Transverse colon (tissue), 4 donors: Measurements from ENCODE around the gene ANKRD40CL. TPM values are rescaled to one million over a fixed set of nuclear protein-coding genes. Genes with fewer than 3 reads are reported as not detected.

ENCODE experiments used
- DNase-seq: peaks from one replicate; pipeline ENCODE4 v3.0.0-alpha.2; 2019
- H3K27ac ChIP-seq, 4 donors: fragments of 200-600 bp; sonication (generic); 2 replicates each; pipeline ENCODE4 v1.5.1; 2016 to 2018; ENCODE audit warnings: inconsistent platforms in 4 of 4
- H3K27me3 ChIP-seq: fragments of 200-600 bp; sonication (generic); 2 replicates; pipeline ENCODE4 v1.5.1; 2017; ENCODE audit warnings: inconsistent platforms
- H3K36me3 ChIP-seq, 4 donors: fragments of 200-600 bp; sonication (generic); 2 replicates each; pipeline ENCODE4 v1.5.1; 2017 to 2019; ENCODE audit warnings: inconsistent platforms in 4 of 4
- H3K4me1 ChIP-seq, 4 donors: fragments of 200-600 bp; sonication (generic); 2 replicates each; pipeline ENCODE4 v1.5.1; 2017 to 2020; ENCODE audit warnings: inconsistent platforms in 4 of 4
- H3K4me3 ChIP-seq, 4 donors: fragments of 200-600 bp; sonication (generic); 1 replicate in 1 of 4; 2 replicates in 3 of 4; pipeline versions ENCODE4 v1.5.1 to v1.6.1; 2017 to 2019; ENCODE audit warnings: inconsistent platforms in 4 of 4
- H3K9me3 ChIP-seq, 2 donors: fragments of 200-600 bp; sonication (generic); 2 replicates each; pipeline ENCODE4 v1.5.1; 2017 to 2019; ENCODE audit warnings: inconsistent platforms in 2 of 2
- CTCF ChIP-seq, 5 experiments: fragments of 200-600 bp in 3 of 5; fragments of 450-650 bp in 2 of 5; sonication (generic) in 3 of 5; IDR thresholded peaks; 1 replicate in 2 of 5; 2 replicates in 3 of 5; pipeline ENCODE4 v1.5.1; 2016 to 2017; ENCODE audit warnings: antibody characterized with exemption in 5 of 5, inconsistent platforms in 3 of 5, mild to moderate bottlenecking in 2 of 5, moderate library complexity in 1 of 5
- EP300 ChIP-seq: sonication (generic); formaldehyde crosslinking; IDR thresholded peaks from one replicate; pipeline ENCODE4 v1.6.1; 2017; ENCODE audit warnings: antibody characterized with exemption, low read depth
- POLR2A ChIP-seq: fragments of 450-650 bp; IDR thresholded peaks from one replicate; pipeline ENCODE4 v1.6.1; 2016; ENCODE audit warnings: antibody characterized with exemption, mild to moderate bottlenecking, moderate library complexity
- POLR2AphosphoS5 ChIP-seq, 3 donors: sonication (generic); formaldehyde crosslinking; IDR thresholded peaks; one replicate each; pipeline ENCODE4 v1.6.1; 2016; ENCODE audit warnings: antibody characterized with exemption in 3 of 3
- WGBS, 2 donors: methylation state at CpG; one replicate each; pipeline ENCODE4 v1.1.5; 2018; ENCODE audit warnings: low coverage in 1 of 2; 5-methylcytosine and 5-hydroxymethylcytosine counted together
- in situ Hi-C, 4 donors: fragments of 200-750 bp; cut with MboI; loops; one replicate each; pipeline versions ENCODE4 v1.15.0 to v1.15.1; 2017; ENCODE audit warnings: low sequenced_read_pairs in 3 of 4, low pct_ligation_motif_present in 1 of 4, low pct_unique_long_range_greater_than_20kb in 1 of 4
- intact Hi-C: fragments of 100-400 bp; cut with DNase I; formaldehyde crosslinking; loops from one replicate; pipeline ENCODE4 v1.15.1; 2023; ENCODE audit warnings: low total_unique reads
- total RNA-seq, 4 donors: library from RNA; depleted of rRNA; stranded (reverse); fragments of >200 nt; gene quantifications; one replicate each; pipeline ENCODE4 v1.1.0, GENCODE V29; 2016

Gene ANKRD40CL
- total RNA-seq, 4 donors from 2014 or later, result 40.8 to 86.0 (median 74.9) TPM

DNA sequence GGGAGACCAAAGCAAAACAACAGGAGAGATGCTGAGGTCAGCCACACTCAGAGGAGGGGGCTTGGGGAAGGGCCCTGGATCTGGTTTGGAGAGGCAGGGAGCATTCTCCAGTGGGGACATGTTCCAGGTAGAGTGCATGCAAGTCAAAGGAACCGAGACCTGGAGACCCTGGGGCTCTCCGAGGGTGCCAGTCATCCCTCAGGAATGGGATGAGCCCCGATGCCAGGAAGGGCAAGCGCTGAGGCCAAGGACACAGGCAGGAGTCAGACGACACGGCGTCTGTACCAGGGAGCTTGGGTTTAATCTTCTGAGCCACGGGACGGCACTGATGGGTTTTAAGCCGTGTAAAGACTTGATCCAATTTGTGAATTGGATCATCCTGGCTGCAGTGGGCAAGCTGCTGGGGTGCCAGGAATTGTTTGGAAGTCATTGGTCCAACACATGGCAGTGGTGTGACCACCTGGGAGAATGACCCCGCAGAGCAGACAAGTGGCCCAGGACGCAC, 32.9 kb upstream of the ANKRD40CL start:
- no peaks in the 10 kb centered on the region for H3K27me3 ChIP-seq
- H3K9me3 ChIP-seq, result no peaks in the 10 kb centered on the region
- TF ChIP-seq CTCF (IDR thresholded peaks at IDR 0.05), result no peak
- TF ChIP-seq POLR2A, result no peak
- TF ChIP-seq POLR2AphosphoS5 (IDR thresholded peaks at IDR 0.05), result no peak
- no peak for TF ChIP-seq EP300
- H3K36me3 ChIP-seq, result no peaks in the 10 kb centered on the region
- no peak overlapping the region for H3K4me3 ChIP-seq
- no peak overlapping the region for H3K27ac ChIP-seq
- WGBS, 2 donors, result 84 to 89% methylated on average over 10 to 12 of the region's 12 CpGs
- DNase-seq, result no peak
- in situ Hi-C loops, result no loop called here
- no peaks in the 10 kb centered on the region for H3K4me1 ChIP-seq
- intact Hi-C loops, result no loop called here

GRCh38 chr17:50799582-50799981, 32.3 kb upstream of the ANKRD40CL start:
- intact Hi-C loops, result no loop called here
- WGBS, 2 donors, result 86% methylated on average over 9 of the region's 9 CpGs; no CpG with 5 or more reads in 1 of the 2 donors
- in situ Hi-C loops, result no loop called here
- Histone ChIP-seq H3K9me3 (no peaks in the 10 kb centered on the region), H3K4me3 (no peak overlapping the region), H3K36me3 (no peaks in the 10 kb centered on the region), H3K4me1 (no peaks in the 10 kb centered on the region), H3K27me3 (no peaks in the 10 kb centered on the region), H3K27ac (no peak overlapping the region)
- TF ChIP-seq POLR2AphosphoS5 (IDR thresholded peaks at IDR 0.05), result no peak
- no peak for TF ChIP-seq POLR2A
- no peak for DNase-seq

- DNase-seq, result no peak
- intact Hi-C loops (no loop called here), in situ Hi-C loops (no loop called here)
- Histone ChIP-seq H3K9me3 (no peaks in the 10 kb centered on the region), H3K27ac (no peak overlapping the region), H3K4me3 (no peak overlapping the region), H3K36me3 (no peaks in the 10 kb centered on the region), H3K4me1 (no peaks in the 10 kb centered on the region), H3K27me3 (no peaks in the 10 kb centered on the region)
- WGBS, 2 donors, result 88% methylated on average over 19 of the region's 19 CpGs; no CpG with 5 or more reads in 1 of the 2 donors
- TF ChIP-seq CTCF (IDR thresholded peaks at IDR 0.05) (no peak), EP300 (no peak), POLR2A (no peak), POLR2AphosphoS5 (IDR thresholded peaks at IDR 0.05) (no peak)
Observed at GRCh38 chr17:50798424-50799288, 31.3 kb upstream of the ANKRD40CL start.

DNA sequence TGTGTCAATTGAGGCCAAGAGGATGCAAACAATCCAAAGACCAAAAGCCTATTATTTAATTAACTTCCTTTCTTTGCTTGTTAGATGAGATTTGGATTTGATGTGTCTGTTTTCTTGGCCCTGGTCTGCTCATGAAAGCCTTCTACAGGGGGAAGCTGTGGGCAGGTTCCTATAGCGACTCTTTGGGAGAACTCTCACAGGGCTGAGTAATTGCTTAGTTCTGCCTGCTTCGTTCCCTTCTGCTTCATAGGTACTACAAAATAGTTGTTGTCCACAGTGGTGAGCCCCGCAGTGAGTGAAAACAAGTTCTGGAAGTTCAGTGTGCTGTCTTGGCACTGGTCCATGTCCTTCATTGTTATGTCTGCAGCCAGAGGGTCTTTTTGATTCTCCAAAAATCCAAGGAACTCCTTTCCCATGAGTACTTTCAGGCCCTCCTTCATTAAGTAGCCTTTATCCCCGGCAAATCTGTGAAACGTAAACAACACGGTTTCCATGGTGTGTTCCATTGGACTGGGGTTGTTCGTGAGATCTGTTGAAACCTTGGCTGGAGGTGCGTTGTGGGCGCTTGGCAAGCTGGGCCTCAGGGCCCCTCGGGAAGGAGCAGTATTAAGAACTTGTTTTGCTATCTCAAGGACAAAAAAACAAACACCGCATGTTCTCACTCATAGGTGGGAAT, 30.0 kb upstream of the ANKRD40CL start:
- H3K27ac ChIP-seq, result no peak overlapping the region
- no peak for TF ChIP-seq POLR2A
- TF ChIP-seq EP300, result no peak
- no peak for TF ChIP-seq POLR2AphosphoS5 (IDR thresholded peaks at IDR 0.05)
- TF ChIP-seq CTCF (IDR thresholded peaks at IDR 0.05), result no peak
- no peaks in the 10 kb centered on the region for H3K27me3 ChIP-seq
- WGBS, 2 donors, result 64 to 78% methylated on average over 3 to 11 of the region's 11 CpGs
- no peaks in the 10 kb centered on the region for H3K9me3 ChIP-seq
- no peaks in the 10 kb centered on the region for H3K36me3 ChIP-seq
- no peaks in the 10 kb centered on the region for H3K4me1 ChIP-seq
- intact Hi-C loops (no loop called here), in situ Hi-C loops (no loop called here)
- H3K4me3 ChIP-seq, result no peak overlapping the region
- DNase-seq, result no peak
